Left lung (tissue), 10 donors: ENCODE data around the gene HOXD1. TPM values are rescaled to one million over a fixed set of nuclear protein-coding genes. Genes with fewer than 3 reads are reported as not detected.

Experiments
- ATAC-seq: fragments of 200-7000 bp; cut with Tn5 transposase; one replicate; pipeline ENCODE4 v1.9.1; 2020; ENCODE audit warnings: moderate library complexity
- DNase-seq, 4 donors: peaks; one replicate each; pipeline ENCODE4 v3.0.0-alpha.2; 2013 to 2020
- H3K27ac ChIP-seq, 2 donors: fragments of 200-600 bp; sonication (generic) in 1 of 2; one replicate each; pipeline versions ENCODE4 v1.5.0 to v1.8.0; 2020 to 2021
- H3K27me3 ChIP-seq, 2 donors: fragments of 200-600 bp; sonication (generic) in 1 of 2; one replicate each; pipeline versions ENCODE4 v1.5.0 to v1.8.0; 2020 to 2021
- H3K36me3 ChIP-seq, 2 donors: fragments of 200-600 bp; sonication (generic) in 1 of 2; one replicate each; pipeline versions ENCODE4 v1.5.0 to v1.8.0; 2020 to 2021
- H3K4me1 ChIP-seq, 2 donors: fragments of 200-600 bp; one replicate each; pipeline ENCODE4 v1.8.0; 2021
- H3K4me3 ChIP-seq, 2 donors: fragments of 200-600 bp; sonication (generic) in 1 of 2; one replicate each; pipeline versions ENCODE4 v1.5.0 to v1.8.0; 2020 to 2021; ENCODE audit warnings: mild to moderate bottlenecking in 1 of 2
- H3K9me3 ChIP-seq, 2 donors: fragments of 200-600 bp; sonication (generic) in 1 of 2; one replicate each; pipeline versions ENCODE4 v1.5.0 to v1.8.0; 2020 to 2021
- intact Hi-C, 2 donors: fragments of 100-400 bp; cut with DNase I; formaldehyde crosslinking; loops; one replicate each; pipeline versions ENCODE4 v1.11.2 to v1.14.2; 2022
- polyA plus RNA-seq, 6 donors: library from polyadenylated mRNA; unstranded; fragments of 120-200 nt; gene quantifications; one replicate each; pipeline ENCODE4 v1.2.1, GENCODE V29; 2013; ENCODE audit not compliant: insufficient read length in 6 of 6
- total RNA-seq, 2 donors: library from RNA; stranded (reverse); fragmentation: NEBNext Ultra II Directional; extraction: Animal tissue kit (Norgen Biotek cat#: 25700); gene quantifications; one replicate each; pipeline ENCODE4 v1.2.1, GENCODE V29; 2021
- TF ChIP-seq, protein P1 (sequence below), 2 donors: fragments of 200-600 bp; sonication (generic) in 1 of 2; IDR thresholded peaks; one replicate each; pipeline versions ENCODE4 v1.5.0 to v1.8.0; 2021; ENCODE audit warnings: antibody characterized with exemption in 2 of 2
- donor health status: DM: no; HTN: yes; CAD: no.
- donor health status: DM: no; HTN: no; CAD: no.

The HOXD1 gene
- total and polyA plus RNA-seq, 8 donors: 0.35 to 5.9 (median 1.9) TPM

DNA sequence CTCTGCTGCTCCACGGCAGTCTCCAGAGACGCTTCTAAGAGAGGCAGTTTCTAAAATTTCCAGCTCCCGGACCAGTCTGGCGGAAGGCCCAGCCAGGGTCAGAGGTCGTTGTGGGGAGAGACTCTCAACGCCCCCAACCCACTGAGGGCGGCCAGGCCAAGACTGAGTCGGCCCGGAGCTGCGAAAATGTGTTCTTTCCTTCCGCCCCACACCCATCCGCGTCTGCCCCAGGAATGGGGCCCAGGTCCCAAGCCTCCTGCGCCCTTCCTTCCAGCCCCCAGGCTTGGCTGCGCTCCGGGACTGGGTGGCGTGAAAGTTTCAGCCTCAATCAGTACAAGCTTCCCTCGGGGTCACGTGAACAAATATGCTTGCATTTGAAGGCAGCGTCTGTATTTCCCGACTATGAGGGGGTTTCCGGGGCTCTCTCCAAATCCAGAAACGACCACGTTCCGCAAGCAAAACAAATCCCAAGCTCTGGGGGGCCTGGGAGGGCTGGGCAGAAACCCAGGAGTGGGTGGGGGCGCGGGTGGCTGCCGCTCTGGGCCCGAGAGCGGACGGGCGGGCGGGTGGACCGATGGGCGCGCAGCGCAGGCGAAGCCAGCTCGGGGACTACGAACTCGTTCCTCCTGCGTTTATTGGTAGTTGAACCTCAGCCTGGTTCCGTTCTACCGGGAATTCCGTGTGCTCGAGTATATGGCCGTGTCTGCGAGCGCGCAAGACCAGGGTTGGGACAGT, 28.1 kb upstream of the HOXD1 start:
- ATAC-seq: no peak
- peaks cover 100% of the 10 kb centered on the region in 2 donors for H3K27me3 ChIP-seq
- peaks cover 0 to 14% of the 10 kb centered on the region in 2 donors for H3K4me1 ChIP-seq
- no peaks in the 10 kb centered on the region for H3K9me3 ChIP-seq
- H3K27ac ChIP-seq: no peak overlapping the region
- DNase-seq: no peak
- intact Hi-C loops: no loop called here
- H3K36me3 ChIP-seq: no peaks in the 10 kb centered on the region
- TF ChIP-seq, protein P1, sequence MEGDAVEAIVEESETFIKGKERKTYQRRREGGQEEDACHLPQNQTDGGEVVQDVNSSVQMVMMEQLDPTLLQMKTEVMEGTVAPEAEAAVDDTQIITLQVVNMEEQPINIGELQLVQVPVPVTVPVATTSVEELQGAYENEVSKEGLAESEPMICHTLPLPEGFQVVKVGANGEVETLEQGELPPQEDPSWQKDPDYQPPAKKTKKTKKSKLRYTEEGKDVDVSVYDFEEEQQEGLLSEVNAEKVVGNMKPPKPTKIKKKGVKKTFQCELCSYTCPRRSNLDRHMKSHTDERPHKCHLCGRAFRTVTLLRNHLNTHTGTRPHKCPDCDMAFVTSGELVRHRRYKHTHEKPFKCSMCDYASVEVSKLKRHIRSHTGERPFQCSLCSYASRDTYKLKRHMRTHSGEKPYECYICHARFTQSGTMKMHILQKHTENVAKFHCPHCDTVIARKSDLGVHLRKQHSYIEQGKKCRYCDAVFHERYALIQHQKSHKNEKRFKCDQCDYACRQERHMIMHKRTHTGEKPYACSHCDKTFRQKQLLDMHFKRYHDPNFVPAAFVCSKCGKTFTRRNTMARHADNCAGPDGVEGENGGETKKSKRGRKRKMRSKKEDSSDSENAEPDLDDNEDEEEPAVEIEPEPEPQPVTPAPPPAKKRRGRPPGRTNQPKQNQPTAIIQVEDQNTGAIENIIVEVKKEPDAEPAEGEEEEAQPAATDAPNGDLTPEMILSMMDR (IDR thresholded peaks at IDR 0.05): no peak
- H3K4me3 ChIP-seq: no peak overlapping the region

GRCh38 chr2:176160986-176161824, 27.3 kb upstream of the HOXD1 start:
- Histone ChIP-seq H3K4me3 (no peak overlapping the region), H3K36me3 (no peaks in the 10 kb centered on the region), H3K27me3 (peaks cover 100% of the 10 kb centered on the region in 2 donors), H3K9me3 (no peaks in the 10 kb centered on the region), H3K27ac (no peak overlapping the region), H3K4me1 (peaks cover 0 to 14% of the 10 kb centered on the region in 2 donors)
- intact Hi-C loops: no loop called here
- no peak for DNase-seq
- TF ChIP-seq, protein P1 (IDR thresholded peaks at IDR 0.05): no peak
- no peak for ATAC-seq

- intact Hi-C loops: no loop called here
- no peak overlapping the region for H3K27ac ChIP-seq
- H3K27me3 ChIP-seq: peaks cover 100% of the 10 kb centered on the region in 2 donors
- H3K9me3 ChIP-seq: no peaks in the 10 kb centered on the region
- peaks cover 0 to 14% of the 10 kb centered on the region in 2 donors for H3K4me1 ChIP-seq
- no peaks in the 10 kb centered on the region for H3K36me3 ChIP-seq
- H3K4me3 ChIP-seq: no peak overlapping the region
- TF ChIP-seq, protein P1 (IDR thresholded peaks at IDR 0.05): no peak
- no peak for ATAC-seq
- no peak for DNase-seq
These were observed 26.4 kb upstream of the HOXD1 start for GRCh38 chr2:176161825-176162626.

DNA sequence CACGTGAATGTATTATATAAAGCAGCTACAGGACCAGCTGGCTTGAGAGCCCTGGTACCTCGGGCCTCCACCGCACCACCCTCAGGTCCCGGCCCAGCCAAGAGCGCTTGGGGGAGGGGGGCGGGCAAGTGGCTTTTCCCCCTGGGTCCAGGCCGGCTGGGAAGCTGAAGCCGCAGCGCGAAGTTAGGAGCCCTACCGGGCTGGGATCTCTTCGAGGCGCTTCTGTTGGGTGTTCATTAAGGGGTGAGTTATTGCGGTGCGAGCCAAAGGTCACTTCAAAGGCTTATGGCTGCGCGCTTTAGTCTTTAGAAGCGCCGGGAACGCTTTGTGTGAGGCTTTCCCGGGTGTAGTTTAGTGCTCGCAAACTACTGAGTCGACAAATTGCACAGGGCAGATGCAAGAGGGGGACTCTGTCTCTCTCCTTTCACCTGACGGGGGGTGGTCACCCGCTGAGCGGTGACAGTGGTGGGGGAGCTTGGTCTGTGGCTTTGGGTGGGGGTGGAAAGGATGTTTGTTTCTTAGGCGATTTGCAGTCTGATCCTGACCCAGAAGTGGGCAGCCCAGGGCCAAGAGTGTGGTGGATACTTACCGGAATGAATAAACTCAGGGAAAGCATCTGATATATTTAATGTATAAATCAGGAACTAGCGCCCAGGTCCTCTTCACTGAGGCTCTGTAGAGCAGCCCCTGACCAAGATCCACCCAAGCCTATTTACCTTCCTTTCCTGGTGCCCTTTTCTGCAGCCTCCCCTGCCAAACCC, 25.4 kb upstream of the HOXD1 start:
- DNase-seq: no peak
- no peak overlapping the region for H3K4me3 ChIP-seq
- intact Hi-C loops: no loop called here
- H3K36me3 ChIP-seq: no peaks in the 10 kb centered on the region
- TF ChIP-seq, protein P1 (IDR thresholded peaks at IDR 0.05): no peak
- no peak for ATAC-seq
- H3K9me3 ChIP-seq: no peaks in the 10 kb centered on the region
- no peak overlapping the region for H3K27ac ChIP-seq
- peaks cover 99 to 100% of the 10 kb centered on the region in 2 donors for H3K27me3 ChIP-seq
- H3K4me1 ChIP-seq: peaks cover 0 to 14% of the 10 kb centered on the region in 2 donors
